ENCODE results near the gene CHST3. TPM values are rescaled to one million over a fixed set of nuclear protein-coding genes. Genes with fewer than 3 reads are reported as not detected.

Gene CHST3
- total and polyA plus RNA-seq, 2 experiments from 2014 or later, result 0.94 to 8.3 TPM

DNA sequence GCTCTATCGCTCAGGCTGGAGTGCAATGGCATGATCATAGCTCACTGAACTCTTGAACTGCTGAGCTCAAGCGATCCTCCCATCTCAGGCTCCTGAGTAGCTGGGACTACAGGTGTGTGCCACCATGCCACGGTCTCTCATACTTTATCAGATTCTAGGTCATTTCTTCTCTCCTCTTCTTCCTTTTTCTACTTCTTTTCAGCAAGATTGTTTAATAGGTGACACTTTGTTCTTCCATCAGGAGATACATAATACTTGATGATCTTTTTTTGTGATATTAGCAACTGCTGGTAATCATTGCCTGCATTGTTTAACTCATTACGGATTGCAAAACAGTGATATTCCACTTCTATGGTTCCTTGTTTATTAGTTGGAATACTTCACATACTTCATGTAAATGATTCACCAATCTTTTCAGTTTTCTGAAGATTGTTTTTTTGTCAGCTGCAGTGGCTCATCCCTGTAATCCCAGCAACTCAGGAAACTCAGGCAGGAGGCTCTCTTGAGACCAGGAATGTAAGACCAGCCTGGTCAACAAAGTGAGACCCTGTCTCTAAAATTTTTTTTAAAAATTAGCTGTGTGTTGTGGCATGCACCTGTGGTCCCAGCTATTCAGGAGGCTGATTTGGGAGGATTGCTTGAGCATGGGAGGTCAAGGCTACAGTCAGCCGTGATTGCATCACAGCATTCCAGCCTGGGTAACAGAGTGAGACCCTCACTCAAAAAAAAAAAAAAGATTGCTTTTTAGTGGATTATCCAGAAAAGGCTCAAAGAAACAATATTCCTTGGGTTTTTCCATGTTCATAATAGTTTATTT lies 36.2 kb upstream of the CHST3 start:
- Histone ChIP-seq H3K4me2 (no peak overlapping the region), H3K27me3 (ENCODE audit: insufficient read depth) (no peaks in the 10 kb centered on the region), H3K4me3 (no peak overlapping the region), H3K36me3 (ENCODE audit: insufficient read depth) (0 out of 2 replicates have a peak, but pooled peaks cover 3% of the 10 kb centered on the region), H3K27ac (ENCODE audit: low read depth) (no peak overlapping the region), H3K79me2 (replicated peaks; ENCODE audit: insufficient read depth) (no peaks in the 10 kb centered on the region), H2AFZ (no peak overlapping the region), H3F3A (replicated peaks; ENCODE audit: low read depth) (no peaks in the 10 kb centered on the region), H3K4me1 (ENCODE audit: insufficient read depth) (no peaks in the 10 kb centered on the region; the same call in 1 of the 2 replicates), H3K9me2 (ENCODE audit: insufficient read depth) (0 out of 2 replicates have a peak, but pooled peaks cover 2% of the 10 kb centered on the region), H4K20me1 (replicated peaks; ENCODE audit: insufficient read depth) (no peaks in the 10 kb centered on the region)
- Mint-ChIP-seq H3K27ac (no peak overlapping the region), H3K36me3 (ENCODE audit: low read depth) (no peaks in the 10 kb centered on the region), H3K4me1 (peaks cover 3% of the 10 kb centered on the region; the same call in 1 of the 3 replicates), H3K4me3 (no peak overlapping the region), H3K9me3 (peaks cover 8% of the 10 kb centered on the region; the same call in 2 of the 3 replicates), H3K27me3 (ENCODE audit: insufficient read depth, low read depth, poor library complexity) (peaks cover 12% of the 10 kb centered on the region)
- ATAC-seq (no peak), DNase-seq (ENCODE audit: low spot score) (no peak)
- TF ChIP-seq POLR2AphosphoS5 (IDR thresholded peaks at IDR 0.05; ENCODE audit: low read depth) (no peak), STAT1 (IDR thresholded peaks at IDR 0.05; ENCODE audit: unreplicated experiment) (no peak), NANOG (IDR thresholded peaks at IDR 0.05; ENCODE audit: borderline replicate concordance) (no peak), JUNB (IDR thresholded peaks at IDR 0.05; ENCODE audit: unreplicated experiment) (no peak), EZH2 (IDR thresholded peaks at IDR 0.05; ENCODE audit: low read depth, unreplicated experiment) (no peak), EZH2phosphoT487 (IDR thresholded peaks at IDR 0.05; ENCODE audit: unreplicated experiment) (no peak), CREB1 (CRISPR knock-in tag; IDR thresholded peaks at IDR 0.05; ENCODE audit: low read depth) (no peak), ZNF114 (CRISPR knock-in tag; IDR thresholded peaks at IDR 0.05) (no peak), ZNF331 (CRISPR knock-in tag; IDR thresholded peaks at IDR 0.05; ENCODE audit: low read depth) (no peak)
- TF ChIP-seq, protein P1, sequence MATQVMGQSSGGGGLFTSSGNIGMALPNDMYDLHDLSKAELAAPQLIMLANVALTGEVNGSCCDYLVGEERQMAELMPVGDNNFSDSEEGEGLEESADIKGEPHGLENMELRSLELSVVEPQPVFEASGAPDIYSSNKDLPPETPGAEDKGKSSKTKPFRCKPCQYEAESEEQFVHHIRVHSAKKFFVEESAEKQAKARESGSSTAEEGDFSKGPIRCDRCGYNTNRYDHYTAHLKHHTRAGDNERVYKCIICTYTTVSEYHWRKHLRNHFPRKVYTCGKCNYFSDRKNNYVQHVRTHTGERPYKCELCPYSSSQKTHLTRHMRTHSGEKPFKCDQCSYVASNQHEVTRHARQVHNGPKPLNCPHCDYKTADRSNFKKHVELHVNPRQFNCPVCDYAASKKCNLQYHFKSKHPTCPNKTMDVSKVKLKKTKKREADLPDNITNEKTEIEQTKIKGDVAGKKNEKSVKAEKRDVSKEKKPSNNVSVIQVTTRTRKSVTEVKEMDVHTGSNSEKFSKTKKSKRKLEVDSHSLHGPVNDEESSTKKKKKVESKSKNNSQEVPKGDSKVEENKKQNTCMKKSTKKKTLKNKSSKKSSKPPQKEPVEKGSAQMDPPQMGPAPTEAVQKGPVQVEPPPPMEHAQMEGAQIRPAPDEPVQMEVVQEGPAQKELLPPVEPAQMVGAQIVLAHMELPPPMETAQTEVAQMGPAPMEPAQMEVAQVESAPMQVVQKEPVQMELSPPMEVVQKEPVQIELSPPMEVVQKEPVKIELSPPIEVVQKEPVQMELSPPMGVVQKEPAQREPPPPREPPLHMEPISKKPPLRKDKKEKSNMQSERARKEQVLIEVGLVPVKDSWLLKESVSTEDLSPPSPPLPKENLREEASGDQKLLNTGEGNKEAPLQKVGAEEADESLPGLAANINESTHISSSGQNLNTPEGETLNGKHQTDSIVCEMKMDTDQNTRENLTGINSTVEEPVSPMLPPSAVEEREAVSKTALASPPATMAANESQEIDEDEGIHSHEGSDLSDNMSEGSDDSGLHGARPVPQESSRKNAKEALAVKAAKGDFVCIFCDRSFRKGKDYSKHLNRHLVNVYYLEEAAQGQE (IDR thresholded peaks at IDR 0.05; ENCODE audit: unreplicated experiment), result no peak
- TF ChIP-seq, protein P2, sequence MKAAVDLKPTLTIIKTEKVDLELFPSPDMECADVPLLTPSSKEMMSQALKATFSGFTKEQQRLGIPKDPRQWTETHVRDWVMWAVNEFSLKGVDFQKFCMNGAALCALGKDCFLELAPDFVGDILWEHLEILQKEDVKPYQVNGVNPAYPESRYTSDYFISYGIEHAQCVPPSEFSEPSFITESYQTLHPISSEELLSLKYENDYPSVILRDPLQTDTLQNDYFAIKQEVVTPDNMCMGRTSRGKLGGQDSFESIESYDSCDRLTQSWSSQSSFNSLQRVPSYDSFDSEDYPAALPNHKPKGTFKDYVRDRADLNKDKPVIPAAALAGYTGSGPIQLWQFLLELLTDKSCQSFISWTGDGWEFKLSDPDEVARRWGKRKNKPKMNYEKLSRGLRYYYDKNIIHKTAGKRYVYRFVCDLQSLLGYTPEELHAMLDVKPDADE (IDR thresholded peaks at IDR 0.05), result no peak
- TF ChIP-seq, protein P3, sequence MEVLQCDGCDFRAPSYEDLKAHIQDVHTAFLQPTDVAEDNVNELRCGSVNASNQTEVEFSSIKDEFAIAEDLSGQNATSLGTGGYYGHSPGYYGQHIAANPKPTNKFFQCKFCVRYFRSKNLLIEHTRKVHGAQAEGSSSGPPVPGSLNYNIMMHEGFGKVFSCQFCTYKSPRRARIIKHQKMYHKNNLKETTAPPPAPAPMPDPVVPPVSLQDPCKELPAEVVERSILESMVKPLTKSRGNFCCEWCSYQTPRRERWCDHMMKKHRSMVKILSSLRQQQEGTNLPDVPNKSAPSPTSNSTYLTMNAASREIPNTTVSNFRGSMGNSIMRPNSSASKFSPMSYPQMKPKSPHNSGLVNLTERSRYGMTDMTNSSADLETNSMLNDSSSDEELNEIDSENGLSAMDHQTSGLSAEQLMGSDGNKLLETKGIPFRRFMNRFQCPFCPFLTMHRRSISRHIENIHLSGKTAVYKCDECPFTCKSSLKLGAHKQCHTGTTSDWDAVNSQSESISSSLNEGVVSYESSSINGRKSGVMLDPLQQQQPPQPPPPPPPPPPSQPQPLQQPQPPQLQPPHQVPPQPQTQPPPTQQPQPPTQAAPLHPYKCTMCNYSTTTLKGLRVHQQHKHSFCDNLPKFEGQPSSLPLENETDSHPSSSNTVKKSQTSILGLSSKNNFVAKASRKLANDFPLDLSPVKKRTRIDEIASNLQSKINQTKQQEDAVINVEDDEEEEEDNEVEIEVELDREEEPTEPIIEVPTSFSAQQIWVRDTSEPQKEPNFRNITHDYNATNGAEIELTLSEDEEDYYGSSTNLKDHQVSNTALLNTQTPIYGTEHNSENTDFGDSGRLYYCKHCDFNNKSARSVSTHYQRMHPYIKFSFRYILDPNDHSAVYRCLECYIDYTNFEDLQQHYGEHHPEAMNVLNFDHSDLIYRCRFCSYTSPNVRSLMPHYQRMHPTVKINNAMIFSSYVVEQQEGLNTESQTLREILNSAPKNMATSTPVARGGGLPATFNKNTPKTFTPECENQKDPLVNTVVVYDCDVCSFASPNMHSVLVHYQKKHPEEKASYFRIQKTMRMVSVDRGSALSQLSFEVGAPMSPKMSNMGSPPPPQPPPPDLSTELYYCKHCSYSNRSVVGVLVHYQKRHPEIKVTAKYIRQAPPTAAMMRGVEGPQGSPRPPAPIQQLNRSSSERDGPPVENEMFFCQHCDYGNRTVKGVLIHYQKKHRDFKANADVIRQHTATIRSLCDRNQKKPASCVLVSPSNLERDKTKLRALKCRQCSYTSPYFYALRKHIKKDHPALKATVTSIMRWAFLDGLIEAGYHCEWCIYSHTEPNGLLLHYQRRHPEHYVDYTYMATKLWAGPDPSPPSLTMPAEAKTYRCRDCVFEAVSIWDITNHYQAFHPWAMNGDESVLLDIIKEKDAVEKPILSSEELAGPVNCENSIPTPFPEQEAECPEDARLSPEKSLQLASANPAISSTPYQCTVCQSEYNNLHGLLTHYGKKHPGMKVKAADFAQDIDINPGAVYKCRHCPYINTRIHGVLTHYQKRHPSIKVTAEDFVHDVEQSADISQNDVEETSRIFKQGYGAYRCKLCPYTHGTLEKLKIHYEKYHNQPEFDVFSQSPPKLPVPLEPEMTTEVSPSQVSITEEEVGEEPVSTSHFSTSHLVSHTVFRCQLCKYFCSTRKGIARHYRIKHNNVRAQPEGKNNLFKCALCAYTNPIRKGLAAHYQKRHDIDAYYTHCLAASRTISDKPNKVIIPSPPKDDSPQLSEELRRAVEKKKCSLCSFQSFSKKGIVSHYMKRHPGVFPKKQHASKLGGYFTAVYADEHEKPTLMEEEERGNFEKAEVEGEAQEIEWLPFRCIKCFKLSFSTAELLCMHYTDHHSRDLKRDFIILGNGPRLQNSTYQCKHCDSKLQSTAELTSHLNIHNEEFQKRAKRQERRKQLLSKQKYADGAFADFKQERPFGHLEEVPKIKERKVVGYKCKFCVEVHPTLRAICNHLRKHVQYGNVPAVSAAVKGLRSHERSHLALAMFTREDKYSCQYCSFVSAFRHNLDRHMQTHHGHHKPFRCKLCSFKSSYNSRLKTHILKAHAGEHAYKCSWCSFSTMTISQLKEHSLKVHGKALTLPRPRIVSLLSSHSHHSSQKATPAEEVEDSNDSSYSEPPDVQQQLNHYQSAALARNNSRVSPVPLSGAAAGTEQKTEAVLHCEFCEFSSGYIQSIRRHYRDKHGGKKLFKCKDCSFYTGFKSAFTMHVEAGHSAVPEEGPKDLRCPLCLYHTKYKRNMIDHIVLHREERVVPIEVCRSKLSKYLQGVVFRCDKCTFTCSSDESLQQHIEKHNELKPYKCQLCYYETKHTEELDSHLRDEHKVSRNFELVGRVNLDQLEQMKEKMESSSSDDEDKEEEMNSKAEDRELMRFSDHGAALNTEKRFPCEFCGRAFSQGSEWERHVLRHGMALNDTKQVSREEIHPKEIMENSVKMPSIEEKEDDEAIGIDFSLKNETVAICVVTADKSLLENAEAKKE (CRISPR knock-in tag; IDR thresholded peaks at IDR 0.05), result no peak
- TF ChIP-seq, protein P4, sequence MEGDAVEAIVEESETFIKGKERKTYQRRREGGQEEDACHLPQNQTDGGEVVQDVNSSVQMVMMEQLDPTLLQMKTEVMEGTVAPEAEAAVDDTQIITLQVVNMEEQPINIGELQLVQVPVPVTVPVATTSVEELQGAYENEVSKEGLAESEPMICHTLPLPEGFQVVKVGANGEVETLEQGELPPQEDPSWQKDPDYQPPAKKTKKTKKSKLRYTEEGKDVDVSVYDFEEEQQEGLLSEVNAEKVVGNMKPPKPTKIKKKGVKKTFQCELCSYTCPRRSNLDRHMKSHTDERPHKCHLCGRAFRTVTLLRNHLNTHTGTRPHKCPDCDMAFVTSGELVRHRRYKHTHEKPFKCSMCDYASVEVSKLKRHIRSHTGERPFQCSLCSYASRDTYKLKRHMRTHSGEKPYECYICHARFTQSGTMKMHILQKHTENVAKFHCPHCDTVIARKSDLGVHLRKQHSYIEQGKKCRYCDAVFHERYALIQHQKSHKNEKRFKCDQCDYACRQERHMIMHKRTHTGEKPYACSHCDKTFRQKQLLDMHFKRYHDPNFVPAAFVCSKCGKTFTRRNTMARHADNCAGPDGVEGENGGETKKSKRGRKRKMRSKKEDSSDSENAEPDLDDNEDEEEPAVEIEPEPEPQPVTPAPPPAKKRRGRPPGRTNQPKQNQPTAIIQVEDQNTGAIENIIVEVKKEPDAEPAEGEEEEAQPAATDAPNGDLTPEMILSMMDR (conservative IDR thresholded peaks at IDR 0.05; ENCODE audit: low read depth in 2 of 2), result no peak

Data from GM23338 (cell line).